ENCODE data around the gene CDK11B. TPM values are rescaled to one million over a fixed set of nuclear protein-coding genes. Genes with fewer than 3 reads are reported as not detected.

The CDK11B gene
- total RNA-seq, 1 donor from 2014 or later, result 34.1 TPM

DNA sequence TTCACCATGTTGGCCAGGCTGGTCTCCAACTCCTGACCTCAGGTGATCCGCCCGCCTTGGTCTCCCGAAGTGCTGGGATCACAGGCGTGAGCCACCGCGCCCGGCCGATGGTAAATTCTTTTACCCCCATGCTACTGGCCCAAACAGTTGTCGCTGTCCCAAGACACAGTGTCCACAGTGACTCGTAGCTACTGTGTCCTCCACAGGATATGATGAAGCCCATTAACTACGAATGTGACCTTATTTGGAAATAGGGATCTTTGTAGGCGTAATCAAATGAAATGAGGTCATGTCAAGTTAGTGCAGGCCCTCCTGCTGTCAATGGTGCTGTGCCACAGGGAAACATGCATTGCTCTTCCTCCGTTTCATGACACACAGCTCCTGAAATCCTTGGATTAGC lies 67.4 kb downstream of the CDK11B start:
- Mint-ChIP-seq H3K27me3 (ENCODE audit: low read depth) (peaks cover 29% of the 10 kb centered on the region), H3K4me1 (no peaks in the 10 kb centered on the region), H3K4me3 (no peak overlapping the region), H3K9me3 (no peaks in the 10 kb centered on the region), H3K27ac (ENCODE audit: unreplicated experiment) (no peak overlapping the region), H3K36me3 (ENCODE audit: low read depth) (no peaks in the 10 kb centered on the region)
- TF ChIP-seq, protein P1, sequence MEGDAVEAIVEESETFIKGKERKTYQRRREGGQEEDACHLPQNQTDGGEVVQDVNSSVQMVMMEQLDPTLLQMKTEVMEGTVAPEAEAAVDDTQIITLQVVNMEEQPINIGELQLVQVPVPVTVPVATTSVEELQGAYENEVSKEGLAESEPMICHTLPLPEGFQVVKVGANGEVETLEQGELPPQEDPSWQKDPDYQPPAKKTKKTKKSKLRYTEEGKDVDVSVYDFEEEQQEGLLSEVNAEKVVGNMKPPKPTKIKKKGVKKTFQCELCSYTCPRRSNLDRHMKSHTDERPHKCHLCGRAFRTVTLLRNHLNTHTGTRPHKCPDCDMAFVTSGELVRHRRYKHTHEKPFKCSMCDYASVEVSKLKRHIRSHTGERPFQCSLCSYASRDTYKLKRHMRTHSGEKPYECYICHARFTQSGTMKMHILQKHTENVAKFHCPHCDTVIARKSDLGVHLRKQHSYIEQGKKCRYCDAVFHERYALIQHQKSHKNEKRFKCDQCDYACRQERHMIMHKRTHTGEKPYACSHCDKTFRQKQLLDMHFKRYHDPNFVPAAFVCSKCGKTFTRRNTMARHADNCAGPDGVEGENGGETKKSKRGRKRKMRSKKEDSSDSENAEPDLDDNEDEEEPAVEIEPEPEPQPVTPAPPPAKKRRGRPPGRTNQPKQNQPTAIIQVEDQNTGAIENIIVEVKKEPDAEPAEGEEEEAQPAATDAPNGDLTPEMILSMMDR (conservative IDR thresholded peaks at IDR 0.05), result no peak
- DNase-seq (ENCODE audit: low read depth, low spot score), result no peak

Other genes starting within 250 kb of the CDK11B start
- gene ANKRD65, start 237.7 kb downstream of the CDK11B start, total RNA-seq, result 0.66 and 0.89 TPM in 2 replicates
- 8.9 and 9.6 TPM in 2 replicates for gene VWA1, start 223.3 kb downstream of the CDK11B start, total RNA-seq
- 0.23 and 0.41 TPM in 2 replicates for gene ATAD3C, start 209.3 kb downstream of the CDK11B start, total RNA-seq
- 45.1 and 50.0 TPM in 2 replicates for gene ATAD3B, start 187.2 kb downstream of the CDK11B start, total RNA-seq
- gene ATAD3A, start 146.8 kb downstream of the CDK11B start, total RNA-seq, result 54.4 and 58.0 TPM in 2 replicates
- gene TMEM240, start 118.4 kb downstream of the CDK11B start, total RNA-seq, result 13.4 and 16.9 TPM in 2 replicates
- gene SSU72, start 84.1 kb downstream of the CDK11B start, total RNA-seq, result 132 and 134 TPM in 2 replicates
- gene FNDC10, start 58.9 kb downstream of the CDK11B start, total RNA-seq, result 14.3 and 14.5 TPM in 2 replicates
- gene MIB2, start 43.5 kb downstream of the CDK11B start, total RNA-seq, result 105 and 106 TPM in 2 replicates
- 1.7 and 2.3 TPM in 2 replicates for gene MMP23B, start 26.8 kb downstream of the CDK11B start, total RNA-seq
- 96.3 and 99.0 TPM in 2 replicates for gene SLC35E2B, start 33.8 kb upstream of the CDK11B start, total RNA-seq
- gene CDK11A, start 65.4 kb upstream of the CDK11B start, total RNA-seq, result 47.8 and 48.9 TPM in 2 replicates
- 88.4 and 91.9 TPM in 2 replicates for gene NADK, start 119.5 kb upstream of the CDK11B start, total RNA-seq
- gene GNB1, start 232.1 kb upstream of the CDK11B start, total RNA-seq, result 470 and 474 TPM in 2 replicates

Measured in neural crest cell (in vitro differentiated cells).